HEK293 (cell line): ENCODE measurements around the gene TADA3.

Experiments used
- CTCF ChIA-PET: fragments of 350-600 bp; formaldehyde crosslinking; extraction: SDS; loops from one replicate; lab custom pipeline; 2021; ENCODE audit warnings: antibody characterized with exemption; lab: Yijun Ruan, JAX
- POLR2A ChIA-PET: fragments of 300-600 bp; formaldehyde crosslinking; extraction: SDS; loops from one replicate; lab custom pipeline; 2020; ENCODE audit warnings: antibody characterized with exemption, inconsistent platforms; lab: Yijun Ruan, JAX
- H3K27ac ChIP-seq: fragments of 200-500 bp; sonication (Bioruptor generic); 2 replicates; pipeline ENCODE4 v1.5.1; 2014; ENCODE audit warnings: low read depth, low read length, control low read depth, inconsistent platforms; ENCODE audit errors: extremely low read depth
- H3K36me3 ChIP-seq, 2 experiments: fragments of 200-500 bp in 1 of 2; sonication (Bioruptor generic) in 1 of 2; 1 replicate in 1 of 2; 2 replicates in 1 of 2; pipeline ENCODE4 v1.5.1; 2014 to 2017; ENCODE audit warnings: inconsistent platforms in 2 of 2, low read length in 2 of 2; ENCODE audit not compliant: control insufficient read depth in 2 of 2, insufficient read depth in 1 of 2
- H3K4me1 ChIP-seq: fragments of 200-500 bp; sonication (Bioruptor generic); 2 replicates; pipeline ENCODE4 v1.5.1; 2014; ENCODE audit warnings: mild to moderate bottlenecking, low read length, inconsistent platforms; ENCODE audit not compliant: control insufficient read depth, insufficient read depth
- H3K4me3 ChIP-seq: 2 replicates; pipeline ENCODE4 v1.5.1; 2011; ENCODE audit warnings: low read depth, mild to moderate bottlenecking, control low read depth, low read length, moderate library complexity
- H3K9me3 ChIP-seq: fragments of 200-500 bp; sonication (Bioruptor generic); 2 replicates; pipeline ENCODE4 v1.5.1; 2014; ENCODE audit warnings: low read depth, low read length, inconsistent platforms; ENCODE audit not compliant: control insufficient read depth, insufficient read depth
- ELK4 ChIP-seq: IDR thresholded peaks from 2 replicates; pipeline ENCODE4 v1.6.1; 2011; ENCODE audit warnings: mild to moderate bottlenecking, low read depth, low read length, borderline replicate concordance
- HOXA7 ChIP-seq: sonication (generic); formaldehyde crosslinking; IDR thresholded peaks from 2 replicates; pipeline ENCODE4 v1.8.1; 2022; ENCODE audit warnings: missing genetic modification reagents, borderline replicate concordance
- KLF10 ChIP-seq: fragments of 450-650 bp; IDR thresholded peaks from 2 replicates; pipeline ENCODE4 v1.5.1; 2018; ENCODE audit warnings: missing biosample characterization, mild to moderate bottlenecking, missing genetic modification characterization
- KLF9 ChIP-seq: fragments of 450-650 bp; formaldehyde crosslinking; IDR thresholded peaks from 2 replicates; pipeline ENCODE4 v1.5.1; 2016; ENCODE audit warnings: missing biosample characterization, missing genetic modification characterization, low read depth
- PATZ1 ChIP-seq: fragments of 450-650 bp; formaldehyde crosslinking; IDR thresholded peaks from 2 replicates; pipeline ENCODE4 v1.5.1; 2016; ENCODE audit warnings: missing biosample characterization, missing genetic modification characterization
- RBAK ChIP-seq: fragments of 450-650 bp; formaldehyde crosslinking; IDR thresholded peaks from 2 replicates; pipeline ENCODE4 v1.5.1; 2016; ENCODE audit warnings: missing biosample characterization, missing genetic modification characterization
- TCF7L2 ChIP-seq: IDR thresholded peaks from 2 replicates; pipeline ENCODE4 v1.6.1; 2011; ENCODE audit warnings: low read depth, mild to moderate bottlenecking, inconsistent platforms, low read length, moderate library complexity, borderline replicate concordance
- ZBTB48 ChIP-seq: fragments of 450-650 bp; formaldehyde crosslinking; IDR thresholded peaks from 2 replicates; pipeline ENCODE4 v1.5.1; 2016; ENCODE audit warnings: missing biosample characterization, missing genetic modification characterization
- ZBTB8A ChIP-seq: fragments of 450-650 bp; formaldehyde crosslinking; IDR thresholded peaks from 2 replicates; pipeline ENCODE4 v1.5.1; 2016; ENCODE audit warnings: missing biosample characterization, missing genetic modification characterization
- ZNF140 ChIP-seq: fragments of 450-650 bp; formaldehyde crosslinking; IDR thresholded peaks from 2 replicates; pipeline ENCODE4 v1.5.1; 2016; ENCODE audit warnings: missing biosample characterization, missing genetic modification characterization
- ZNF184 ChIP-seq: fragments of 450-650 bp; IDR thresholded peaks from 2 replicates; pipeline ENCODE4 v1.5.1; 2018; ENCODE audit warnings: missing biosample characterization, mild to moderate bottlenecking, missing genetic modification characterization
- ZNF280C ChIP-seq: fragments of 450-650 bp; formaldehyde crosslinking; IDR thresholded peaks from 2 replicates; pipeline ENCODE4 v1.5.1; 2016; ENCODE audit warnings: missing biosample characterization, missing genetic modification characterization
- ZNF341 ChIP-seq: fragments of 450-650 bp; formaldehyde crosslinking; IDR thresholded peaks from 2 replicates; pipeline ENCODE4; 2016; ENCODE audit warnings: low read depth, missing biosample characterization, missing genetic modification characterization
- ZNF423 ChIP-seq: fragments of 450-650 bp; formaldehyde crosslinking; IDR thresholded peaks from 2 replicates; pipeline ENCODE4 v1.5.1; 2016; ENCODE audit warnings: missing biosample characterization, missing genetic modification characterization
- ZNF518A ChIP-seq: fragments of 450-650 bp; formaldehyde crosslinking; conservative IDR thresholded peaks from 2 replicates; pipeline ENCODE4 v1.5.1; 2016; ENCODE audit warnings: low read depth, missing biosample characterization, missing genetic modification characterization
- ZNF558 ChIP-seq: fragments of 450-650 bp; formaldehyde crosslinking; IDR thresholded peaks from 2 replicates; pipeline ENCODE4 v1.5.1; 2016; ENCODE audit warnings: missing biosample characterization, missing genetic modification characterization
- ZNF585B ChIP-seq: fragments of 450-650 bp; formaldehyde crosslinking; IDR thresholded peaks from 2 replicates; pipeline ENCODE4 v1.5.1; 2016; ENCODE audit warnings: missing biosample characterization, missing genetic modification characterization
- ZSCAN16 ChIP-seq: fragments of 450-650 bp; formaldehyde crosslinking; IDR thresholded peaks from 2 replicates; pipeline ENCODE4 v1.5.1; 2016; ENCODE audit warnings: missing biosample characterization, missing genetic modification characterization
- ZSCAN30 ChIP-seq: fragments of 450-650 bp; IDR thresholded peaks from 2 replicates; pipeline ENCODE4 v1.5.1; 2018; ENCODE audit warnings: missing biosample characterization, mild to moderate bottlenecking, missing genetic modification characterization, moderate library complexity
- ZSCAN4 ChIP-seq: fragments of 450-650 bp; formaldehyde crosslinking; IDR thresholded peaks from 2 replicates; pipeline ENCODE4 v1.5.1; 2017; ENCODE audit warnings: missing biosample characterization, missing genetic modification characterization

The TADA3 gene

GRCh38 chr3:9793161-9793781, 998 bp upstream of the TADA3 start (continued):
- peak; percentile 52 for TF ChIP-seq PATZ1 (tag by site-specific recombination)
- TF ChIP-seq ZNF280C (tag by site-specific recombination): no peak
- TF ChIP-seq RBAK: no peak
- TF ChIP-seq ZNF184 (tag by site-specific recombination): no peak
- peak; percentile 4; the same call in 1 of the 2 replicates for TF ChIP-seq ELK4
- TF ChIP-seq ZSCAN16 (tag by site-specific recombination): no peak
- TF ChIP-seq KLF10 (tag by site-specific recombination): no peak
- no peak for TF ChIP-seq KLF9 (tag by site-specific recombination)
- no peak for TF ChIP-seq ZNF585B (tag by site-specific recombination)
- no peak for TF ChIP-seq HOXA7 (CRISPR knock-in tag)
- no peak for TF ChIP-seq ZNF140 (tag by site-specific recombination)
- TF ChIP-seq ZNF518A (tag by site-specific recombination): 0 out of 2 replicates have a peak, but pooled peaks have one; percentile 8
- TF ChIP-seq, all 188 proteins: peak for 9

GRCh38 chr3:9791790-9792404, 376 bp downstream of the TADA3 start:
- Histone ChIP-seq H3K9me3 (no peaks in the 10 kb centered on the region), H3K27ac (peak overlapping the region; percentile 97), H3K4me1 (no peaks in the 10 kb centered on the region), H3K36me3 (peaks cover 10 to 56% of the 10 kb centered on the region in 2 experiments; a peak in 2 of 3 replicates), H3K4me3 (peak overlapping the region; percentile 83)
- ChIA-PET CTCF (interaction anchor here (1.1 to 1.3 kb wide), 2 partner anchors 35 to 155 kb away, joined by 3 to 5 read pairs; no protein-coding TSS in a partner anchor), POLR2A (interaction anchor here (0.7 to 2.0 kb wide), 12 partner anchors 8 to 456 kb away, joined by 3 to 18 read pairs (median 6); partner anchors contain the start of genes BRPF1, CAMK1, CRELD1 and OGG1)
- TF ChIP-seq TCF7L2 (no peak), ZBTB8A (tag by site-specific recombination) (no peak; the same call in 1 of the 2 replicates), ZSCAN4 (tag by site-specific recombination) (no peak), ZNF423 (tag by site-specific recombination) (peak; percentile 71), ZNF341 (tag by site-specific recombination) (no peak), ZSCAN30 (tag by site-specific recombination) (0 out of 2 replicates have a peak, but pooled peaks have one; percentile 22), ZBTB48 (tag by site-specific recombination) (peak; percentile 5; the same call in 1 of the 2 replicates), ZNF558 (tag by site-specific recombination) (0 out of 2 replicates have a peak, but pooled peaks have one; percentile 18)
